ENCODE data around the gene KPNA2.
"Not testable (repeated sequence)": the region's sequence is repeated elsewhere in the genome, so short reads cannot be mapped to it uniquely, and the experiment has no call there.

- not testable (repeated sequence) for TF ChIP-seq RCOR1 (IDR thresholded peaks at IDR 0.05; ENCODE audit: borderline replicate concordance in 1 of 2, low read depth in 2 of 2, low read length in 2 of 2); ZNF644 (tag; IDR thresholded peaks at IDR 0.05; ENCODE audit: low read depth); SMARCB1 (IDR thresholded peaks at IDR 0.05; ENCODE audit: insufficient read length, low read depth); L3MBTL2 (IDR thresholded peaks at IDR 0.05); POLR2AphosphoS5 (IDR thresholded peaks at IDR 0.05; ENCODE audit: control insufficient read depth, insufficient read depth, low read depth, low read length); SREBF2 (CRISPR knock-in tag; IDR thresholded peaks at IDR 0.05); ZNF184 (CRISPR knock-in tag; IDR thresholded peaks at IDR 0.05); CTBP1 (IDR thresholded peaks at IDR 0.05; ENCODE audit: borderline replicate concordance); KLF10 (CRISPR knock-in tag; IDR thresholded peaks at IDR 0.05)
Observed at GRCh38 chr17:68051321-68052312, 16.1 kb downstream of the KPNA2 start.

All from K562 (cell line).